ENCODE data around the gene PDZRN3. TPM values are rescaled to one million over a fixed set of nuclear protein-coding genes. Genes with fewer than 3 reads are reported as not detected.

Gene PDZRN3
- total RNA-seq, 1 donor from 2014 or later = 1.3 TPM

GRCh38 chr3:73652896-73653295, 28.2 kb upstream of the PDZRN3 start:
- H3K4me1 Mint-ChIP-seq (ENCODE audit: unreplicated experiment) = no peaks in the 10 kb centered on the region
- DNase-seq (ENCODE audit: low spot score) = no peak
- H3K27ac Mint-ChIP-seq (ENCODE audit: unreplicated experiment) = no peak overlapping the region
- H3K9me3 Mint-ChIP-seq (ENCODE audit: unreplicated experiment) = no peaks in the 10 kb centered on the region
- H3K4me3 Mint-ChIP-seq (ENCODE audit: unreplicated experiment) = no peak overlapping the region
- no peaks in the 10 kb centered on the region for H3K36me3 Mint-ChIP-seq (ENCODE audit: low read depth, unreplicated experiment)
- no peak for TF ChIP-seq CTCF (IDR thresholded peaks at IDR 0.05; ENCODE audit: unreplicated experiment)
- H3K27me3 Mint-ChIP-seq (ENCODE audit: unreplicated experiment) = no peaks in the 10 kb centered on the region

DNA sequence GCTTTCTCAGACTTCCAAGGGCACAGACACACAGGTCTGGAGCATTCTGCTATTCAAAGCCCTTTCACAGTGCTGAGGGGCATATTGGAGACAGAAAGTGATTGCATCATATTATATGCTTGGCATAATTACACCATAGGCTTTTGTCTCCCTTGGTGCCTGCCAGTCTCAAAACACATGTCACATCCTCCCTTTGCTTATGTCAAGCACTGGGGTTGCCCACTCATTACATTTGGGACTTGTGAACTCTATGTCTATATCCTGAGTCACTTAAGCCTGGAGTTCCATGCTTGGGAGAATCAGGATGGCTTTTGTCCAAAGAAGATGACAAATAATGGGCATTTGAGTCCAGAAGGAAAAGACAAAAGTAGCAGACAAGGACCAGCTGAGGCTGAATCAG, 12.3 kb upstream of the PDZRN3 start:
- H3K9me3 Mint-ChIP-seq (ENCODE audit: unreplicated experiment) = no peaks in the 10 kb centered on the region
- DNase-seq (ENCODE audit: low spot score) = no peak
- no peak for TF ChIP-seq CTCF (IDR thresholded peaks at IDR 0.05; ENCODE audit: unreplicated experiment)
- H3K36me3 Mint-ChIP-seq (ENCODE audit: low read depth, unreplicated experiment) = no peaks in the 10 kb centered on the region
- H3K4me1 Mint-ChIP-seq (ENCODE audit: unreplicated experiment) = no peaks in the 10 kb centered on the region
- H3K4me3 Mint-ChIP-seq (ENCODE audit: unreplicated experiment) = no peak overlapping the region
- H3K27ac Mint-ChIP-seq (ENCODE audit: unreplicated experiment) = no peak overlapping the region
- peaks cover 5% of the 10 kb centered on the region for H3K27me3 Mint-ChIP-seq (ENCODE audit: unreplicated experiment)

- no peak for TF ChIP-seq CTCF (IDR thresholded peaks at IDR 0.05; ENCODE audit: unreplicated experiment)
- peaks cover 3% of the 10 kb centered on the region for H3K27me3 Mint-ChIP-seq (ENCODE audit: unreplicated experiment)
- H3K9me3 Mint-ChIP-seq (ENCODE audit: unreplicated experiment) = no peaks in the 10 kb centered on the region
- no peaks in the 10 kb centered on the region for H3K36me3 Mint-ChIP-seq (ENCODE audit: low read depth, unreplicated experiment)
- H3K27ac Mint-ChIP-seq (ENCODE audit: unreplicated experiment) = no peak overlapping the region
- H3K4me1 Mint-ChIP-seq (ENCODE audit: unreplicated experiment) = no peaks in the 10 kb centered on the region
- DNase-seq (ENCODE audit: low spot score) = no peak
- no peak overlapping the region for H3K4me3 Mint-ChIP-seq (ENCODE audit: unreplicated experiment)
These were observed 10.5 kb upstream of the PDZRN3 start for GRCh38 chr3:73635254-73635653.

GRCh38 chr3:73633916-73634344, 9.2 kb upstream of the PDZRN3 start:
- TF ChIP-seq CTCF (IDR thresholded peaks at IDR 0.05; ENCODE audit: unreplicated experiment) = no peak
- Mint-ChIP-seq H3K27me3 (ENCODE audit: unreplicated experiment) (peaks cover 3% of the 10 kb centered on the region), H3K9me3 (ENCODE audit: unreplicated experiment) (no peaks in the 10 kb centered on the region), H3K4me1 (ENCODE audit: unreplicated experiment) (no peaks in the 10 kb centered on the region), H3K36me3 (ENCODE audit: low read depth, unreplicated experiment) (no peaks in the 10 kb centered on the region), H3K27ac (ENCODE audit: unreplicated experiment) (no peak overlapping the region), H3K4me3 (ENCODE audit: unreplicated experiment) (no peak overlapping the region)
- DNase-seq (ENCODE audit: low spot score) = no peak

DNA sequence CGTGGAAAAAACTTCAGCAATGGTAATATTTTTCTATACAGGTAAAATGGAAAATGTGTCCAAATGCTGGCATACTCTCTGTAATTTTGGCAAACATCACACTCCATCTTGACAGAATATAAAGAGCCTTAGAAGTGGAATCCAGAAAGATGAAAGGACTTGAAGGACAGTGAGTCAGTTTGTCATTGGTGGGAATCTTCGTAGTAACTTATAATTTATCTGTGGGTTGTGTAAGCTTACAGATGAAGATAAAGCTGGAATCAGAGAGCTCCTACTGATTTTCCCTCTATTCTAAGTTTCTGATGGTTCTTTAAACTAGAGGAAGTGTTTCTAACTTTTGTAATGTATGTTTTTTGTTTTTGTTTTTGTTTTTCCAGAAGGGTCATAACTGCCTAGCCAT, 8.7 kb upstream of the PDZRN3 start:
- Mint-ChIP-seq H3K9me3 (ENCODE audit: unreplicated experiment) (no peaks in the 10 kb centered on the region), H3K27me3 (ENCODE audit: unreplicated experiment) (peaks cover 3% of the 10 kb centered on the region), H3K36me3 (ENCODE audit: low read depth, unreplicated experiment) (no peaks in the 10 kb centered on the region), H3K4me3 (ENCODE audit: unreplicated experiment) (no peak overlapping the region), H3K27ac (ENCODE audit: unreplicated experiment) (no peak overlapping the region), H3K4me1 (ENCODE audit: unreplicated experiment) (no peaks in the 10 kb centered on the region)
- TF ChIP-seq CTCF (IDR thresholded peaks at IDR 0.05; ENCODE audit: unreplicated experiment) = no peak
- DNase-seq (ENCODE audit: low spot score) = no peak
